Caco-2 (cell line): ENCODE results near the gene ZDHHC22. TPM values are rescaled to one million over a fixed set of nuclear protein-coding genes. Genes with fewer than 3 reads are reported as not detected.
A peak's percentile ranks its signal among the peaks of the same experiment; 100 is the strongest.

Source experiments
- Bru-seq: library from RNA; stranded (reverse); fragments of 400-500 nt; gene quantifications from one replicate; lab custom pipeline; 2021; lab: Mats Ljungman, UMichigan
- BruChase-seq, 2 experiments: library from RNA; stranded (reverse); fragments of 400-500 nt; gene quantifications; one replicate each; lab custom pipeline; 2021; lab: Mats Ljungman, UMichigan
- BruUV-seq: library from RNA; stranded (reverse); fragments of 400-500 nt; replicated peaks from 2 replicates; lab custom pipeline; 2021; lab: Mats Ljungman, UMichigan
- CTCF ChIA-PET: fragments of 300-600 bp; sonication (Branson Sonifier 250); formaldehyde crosslinking; loops from one replicate; lab custom pipeline; 2022; ENCODE audit warnings: antibody characterized with exemption; lab: Charles Lee
- POLR2A ChIA-PET: fragments of 300-600 bp; sonication (Branson Sonifier 250); formaldehyde crosslinking; loops from one replicate; lab custom pipeline; 2022; ENCODE audit warnings: antibody characterized with exemption; lab: Charles Lee
- DNase-seq, 2 experiments: peaks; one replicate each; pipeline versions ENCODE4 v3.0.0 to v3.0.0-alpha.2; 2020 to 2022
- H3K27me3 ChIP-seq: replicated peaks from 2 replicates; pipeline ENCODE4 v1.6.0; 2011; ENCODE audit warnings: low read length; ENCODE audit not compliant: control insufficient read depth, insufficient read depth
- H3K36me3 ChIP-seq: 2 replicates; pipeline ENCODE4 v1.5.1; 2011; ENCODE audit warnings: low read length; ENCODE audit not compliant: control insufficient read depth, insufficient read depth
- H3K4me1 ChIP-seq: fragments of 250-450 bp; sonication (Bioruptor Pico); 2 replicates; pipeline ENCODE4 v1.5.1; 2020; ENCODE audit warnings: mild to moderate bottlenecking
- H3K4me3 ChIP-seq: 2 replicates; pipeline ENCODE4 v1.5.1; 2011; ENCODE audit warnings: low read depth, mild to moderate bottlenecking, control low read depth, low read length
- H3K9me3 ChIP-seq: fragments of 250-450 bp; sonication (Bioruptor Pico); 2 replicates; pipeline ENCODE4 v1.5.1; 2020; ENCODE audit warnings: mild to moderate bottlenecking, moderate library complexity
- H3K27ac Mint-ChIP-seq: one replicate; pipeline ENCODE4 v1.8.0; 2022; ENCODE audit warnings: mixed read lengths; ENCODE audit not compliant: unreplicated experiment
- H3K27me3 Mint-ChIP-seq: one replicate; pipeline ENCODE4 v1.8.0; 2022; ENCODE audit warnings: mixed read lengths; ENCODE audit not compliant: insufficient read depth, unreplicated experiment
- H3K36me3 Mint-ChIP-seq: one replicate; pipeline ENCODE4 v1.8.0; 2022; ENCODE audit warnings: mild to moderate bottlenecking, mixed read lengths; ENCODE audit not compliant: insufficient read depth, unreplicated experiment
- H3K4me1 Mint-ChIP-seq: one replicate; pipeline ENCODE4 v1.8.0; 2022; ENCODE audit warnings: low read depth, mixed read lengths; ENCODE audit not compliant: unreplicated experiment
- H3K4me3 Mint-ChIP-seq: one replicate; pipeline ENCODE4 v1.8.0; 2022; ENCODE audit warnings: mild to moderate bottlenecking, moderate library complexity, mixed read lengths; ENCODE audit not compliant: unreplicated experiment
- H3K9me3 Mint-ChIP-seq: one replicate; pipeline ENCODE4 v1.8.0; 2022; ENCODE audit warnings: mixed read lengths; ENCODE audit not compliant: unreplicated experiment
- CTCF ChIP-seq, 2 experiments: fragments of 200-600 bp in 1 of 2; IDR thresholded peaks; 1 replicate in 1 of 2; 2 replicates in 1 of 2; pipeline versions ENCODE4 v1.5.1 to v1.8.0; 2011 to 2022; ENCODE audit warnings: antibody characterized with exemption in 1 of 2, control low read depth in 1 of 2, inconsistent platforms in 1 of 2, low read depth in 1 of 2, low read length in 1 of 2, mild to moderate bottlenecking in 1 of 2, moderate library complexity in 1 of 2; ENCODE audit not compliant: insufficient read depth in 1 of 2, severe bottlenecking in 1 of 2, unreplicated experiment in 1 of 2
- intact Hi-C: fragments of 100-400 bp; cut with micrococcal nuclease; formaldehyde crosslinking; loops from one replicate; pipeline ENCODE4 v1.10.0; 2022; ENCODE audit not compliant: unreplicated experiment
- long read RNA-seq: library from polyadenylated mRNA; stranded (forward); transcript quantifications from one replicate; pipeline ENCODE4 v2.0.0, GENCODE V29; 2022
- total RNA-seq: library from RNA; stranded (reverse); gene quantifications from 2 replicates; pipeline ENCODE4 v1.2.3, GENCODE V29; 2022

The ZDHHC22 gene
- total RNA-seq (not detected in 2 replicates), Bru-seq, nascent RNA (percentile 11 among the genes with signal in this experiment), BruChase-seq, experiment 1, labeled RNA remaining after a 2-hour chase (percentile 7 among the genes with signal in this experiment), BruChase-seq, experiment 2, labeled RNA remaining after a 6-hour chase (percentile 12 among the genes with signal in this experiment)
- long read RNA-seq: 0 reads

- ChIA-PET POLR2A (no interaction called here), CTCF (interaction anchor here (1.6 kb wide), 1 partner anchor 9 kb away, joined by 3 read pairs; no protein-coding TSS in a partner anchor)
- Histone ChIP-seq H3K9me3 (no peaks in the 10 kb centered on the region), H3K4me3 (peak within 1 kb of the TSS; percentile 34), H3K36me3 (no peaks in the 10 kb centered on the region), H3K4me1 (no peaks in the 10 kb centered on the region), H3K27me3 (peaks cover 3% of the 10 kb centered on the region)
- peaks cover 39% of the 10 kb centered on the region for H3K27me3 Mint-ChIP-seq
- no peak within 1 kb of the TSS for H3K27ac Mint-ChIP-seq
- no peaks in the 10 kb centered on the region for H3K36me3 Mint-ChIP-seq
- peak in 1 of 2 experiments; percentile 66 for DNase-seq
- peak within 1 kb of the TSS; percentile 63 for H3K4me3 Mint-ChIP-seq
- intact Hi-C loops: no loop called here
- BruUV-seq: no TSS peak
- no peaks in the 10 kb centered on the region for H3K9me3 Mint-ChIP-seq
- peak; percentile 50 to 60 for TF ChIP-seq CTCF (IDR thresholded peaks at IDR 0.05; ENCODE audit: insufficient read depth in 1 of 2, low read depth in 1 of 2, low read length in 1 of 2, severe bottlenecking in 1 of 2, unreplicated experiment in 1 of 2)
- H3K4me1 Mint-ChIP-seq: no peaks in the 10 kb centered on the region
Observed at GRCh38 chr14:77141214-77142004, at the start of gene ZDHHC22. ZDHHC22 (minus strand) TSS chr14:77141791; CDS start chr14:77139738, 2,053 bp downstream.

DNA sequence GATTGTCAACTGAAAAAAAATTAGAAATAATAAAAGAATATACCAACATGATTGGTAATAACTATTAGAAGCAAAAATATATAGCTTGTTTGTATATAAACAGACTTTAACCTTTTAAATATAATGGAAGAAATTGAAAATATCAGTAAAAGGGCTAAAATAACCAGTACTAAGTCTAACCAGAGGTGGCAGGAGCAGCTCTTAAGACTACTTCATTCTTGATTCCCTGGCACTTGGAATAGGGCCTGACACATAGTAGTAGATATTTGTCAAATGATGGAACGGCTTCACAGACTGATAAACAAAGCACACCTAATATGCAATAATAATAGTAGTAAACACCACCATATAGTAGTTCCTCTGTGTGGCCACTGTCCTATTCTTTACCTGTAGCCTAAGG is 49.4 kb upstream of the ZDHHC22 start:
- Mint-ChIP-seq H3K9me3 (no peaks in the 10 kb centered on the region), H3K4me1 (no peaks in the 10 kb centered on the region), H3K4me3 (no peak overlapping the region), H3K27ac (no peak overlapping the region), H3K36me3 (no peaks in the 10 kb centered on the region), H3K27me3 (peaks cover 13% of the 10 kb centered on the region)
- ChIA-PET POLR2A (no interaction called here), CTCF (no interaction called here)
- Histone ChIP-seq H3K27me3 (no peaks in the 10 kb centered on the region), H3K9me3 (no peaks in the 10 kb centered on the region), H3K4me3 (no peak overlapping the region), H3K4me1 (no peaks in the 10 kb centered on the region), H3K36me3 (no peaks in the 10 kb centered on the region)
- intact Hi-C loops: no loop called here
- no TSS peak for BruUV-seq
- DNase-seq: no peak
- TF ChIP-seq CTCF (IDR thresholded peaks at IDR 0.05; ENCODE audit: insufficient read depth in 1 of 2, low read depth in 1 of 2, low read length in 1 of 2, severe bottlenecking in 1 of 2, unreplicated experiment in 1 of 2): no peak

GRCh38 chr14:77189479-77189878 is 47.9 kb upstream of the ZDHHC22 start:
- H3K27me3 Mint-ChIP-seq: peaks cover 13% of the 10 kb centered on the region
- intact Hi-C loops: no loop called here
- DNase-seq: no peak
- no peak overlapping the region for H3K4me3 Mint-ChIP-seq
- Histone ChIP-seq H3K27me3 (no peaks in the 10 kb centered on the region), H3K4me1 (peaks cover 10% of the 10 kb centered on the region), H3K36me3 (no peaks in the 10 kb centered on the region), H3K4me3 (no peak overlapping the region), H3K9me3 (no peaks in the 10 kb centered on the region)
- no TSS peak for BruUV-seq
- H3K27ac Mint-ChIP-seq: no peak overlapping the region
- no peaks in the 10 kb centered on the region for H3K9me3 Mint-ChIP-seq
- TF ChIP-seq CTCF (IDR thresholded peaks at IDR 0.05; ENCODE audit: insufficient read depth in 1 of 2, low read depth in 1 of 2, low read length in 1 of 2, severe bottlenecking in 1 of 2, unreplicated experiment in 1 of 2): no peak
- POLR2A ChIA-PET: no interaction called here
- CTCF ChIA-PET: interaction anchor here (1.1 kb wide), 1 partner anchor 38 kb away, joined by 3 read pairs; no protein-coding TSS in a partner anchor
- H3K4me1 Mint-ChIP-seq: peaks cover 6% of the 10 kb centered on the region
- H3K36me3 Mint-ChIP-seq: no peaks in the 10 kb centered on the region
